Kidney epithelial cell (primary cell): Measurements from ENCODE around the gene TUBA4B. TPM values are rescaled to one million over a fixed set of nuclear protein-coding genes. Genes with fewer than 3 reads are reported as not detected.

ENCODE experiments used
- DNase-seq: peaks from one replicate; pipeline ENCODE4 v3.0.0-alpha.2; 2010; ENCODE audit warnings: low read depth
- H3K27me3 ChIP-seq: 2 replicates; pipeline ENCODE4 v1.6.0; 2011; ENCODE audit warnings: low read length; ENCODE audit not compliant: control insufficient read depth, insufficient read depth
- H3K36me3 ChIP-seq: 2 replicates; pipeline ENCODE4 v1.5.1; 2011; ENCODE audit warnings: low read length; ENCODE audit not compliant: control insufficient read depth, insufficient read depth
- H3K4me3 ChIP-seq: 2 replicates; pipeline ENCODE4 v1.5.1; 2011; ENCODE audit warnings: low read depth, mild to moderate bottlenecking, control low read depth, low read length
- total RNA-seq: library from RNA; depleted of rRNA; stranded (reverse); fragments of >200 nt; gene quantifications from 2 replicates; pipeline ENCODE4 v1.2.3, GENCODE V29; 2015
- TF ChIP-seq, protein P1 (sequence below): IDR thresholded peaks from 2 replicates; pipeline ENCODE4 v1.5.1; 2011; ENCODE audit warnings: mild to moderate bottlenecking, moderate library complexity, low read length, control low read depth, inconsistent platforms; ENCODE audit not compliant: insufficient read depth, poor library complexity, severe bottlenecking

Gene TUBA4B
- total RNA-seq, 1 donor from 2014 or later: not detected

DNA sequence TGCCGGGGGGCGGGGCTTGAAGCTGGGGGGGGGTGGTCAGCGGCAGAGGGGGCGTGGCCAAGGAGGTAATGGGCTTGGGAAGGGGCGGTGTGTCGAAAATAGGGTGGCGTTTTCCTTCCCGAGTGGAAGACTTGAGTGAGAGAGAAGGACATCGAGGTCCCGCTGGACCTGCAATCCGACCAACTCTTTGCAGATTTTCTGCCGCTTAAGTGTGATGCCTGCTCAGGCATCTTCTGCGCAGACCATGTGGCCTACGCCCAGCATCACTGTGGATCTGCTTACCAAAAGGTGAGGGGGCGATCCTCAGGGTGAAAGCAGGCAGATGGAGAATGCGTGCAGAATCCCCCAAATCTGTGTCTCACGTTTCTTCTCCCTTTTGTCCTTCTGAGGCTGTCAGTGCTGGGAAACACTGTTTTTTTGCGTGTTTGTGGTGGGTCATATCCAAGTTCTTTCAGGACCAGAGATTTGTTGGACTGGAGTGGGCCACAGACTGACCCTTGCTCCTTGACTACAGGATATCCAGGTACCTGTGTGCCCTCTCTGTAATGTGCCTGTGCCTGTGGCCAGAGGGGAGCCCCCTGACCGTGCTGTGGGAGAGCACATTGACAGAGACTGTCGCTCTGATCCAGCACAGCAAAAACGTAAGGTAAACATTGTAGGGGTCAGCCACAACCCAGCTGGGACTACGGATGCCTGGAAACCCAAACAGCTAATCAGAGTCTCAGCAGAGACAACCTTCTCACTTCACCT is 45.7 kb upstream of the TUBA4B start:
- no peaks in the 10 kb centered on the region for H3K27me3 ChIP-seq
- no peak for DNase-seq
- peak overlapping the region; percentile 81 for H3K4me3 ChIP-seq
- TF ChIP-seq, protein P1, sequence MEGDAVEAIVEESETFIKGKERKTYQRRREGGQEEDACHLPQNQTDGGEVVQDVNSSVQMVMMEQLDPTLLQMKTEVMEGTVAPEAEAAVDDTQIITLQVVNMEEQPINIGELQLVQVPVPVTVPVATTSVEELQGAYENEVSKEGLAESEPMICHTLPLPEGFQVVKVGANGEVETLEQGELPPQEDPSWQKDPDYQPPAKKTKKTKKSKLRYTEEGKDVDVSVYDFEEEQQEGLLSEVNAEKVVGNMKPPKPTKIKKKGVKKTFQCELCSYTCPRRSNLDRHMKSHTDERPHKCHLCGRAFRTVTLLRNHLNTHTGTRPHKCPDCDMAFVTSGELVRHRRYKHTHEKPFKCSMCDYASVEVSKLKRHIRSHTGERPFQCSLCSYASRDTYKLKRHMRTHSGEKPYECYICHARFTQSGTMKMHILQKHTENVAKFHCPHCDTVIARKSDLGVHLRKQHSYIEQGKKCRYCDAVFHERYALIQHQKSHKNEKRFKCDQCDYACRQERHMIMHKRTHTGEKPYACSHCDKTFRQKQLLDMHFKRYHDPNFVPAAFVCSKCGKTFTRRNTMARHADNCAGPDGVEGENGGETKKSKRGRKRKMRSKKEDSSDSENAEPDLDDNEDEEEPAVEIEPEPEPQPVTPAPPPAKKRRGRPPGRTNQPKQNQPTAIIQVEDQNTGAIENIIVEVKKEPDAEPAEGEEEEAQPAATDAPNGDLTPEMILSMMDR: no peak
- peaks cover 5% of the 10 kb centered on the region for H3K36me3 ChIP-seq

DNA sequence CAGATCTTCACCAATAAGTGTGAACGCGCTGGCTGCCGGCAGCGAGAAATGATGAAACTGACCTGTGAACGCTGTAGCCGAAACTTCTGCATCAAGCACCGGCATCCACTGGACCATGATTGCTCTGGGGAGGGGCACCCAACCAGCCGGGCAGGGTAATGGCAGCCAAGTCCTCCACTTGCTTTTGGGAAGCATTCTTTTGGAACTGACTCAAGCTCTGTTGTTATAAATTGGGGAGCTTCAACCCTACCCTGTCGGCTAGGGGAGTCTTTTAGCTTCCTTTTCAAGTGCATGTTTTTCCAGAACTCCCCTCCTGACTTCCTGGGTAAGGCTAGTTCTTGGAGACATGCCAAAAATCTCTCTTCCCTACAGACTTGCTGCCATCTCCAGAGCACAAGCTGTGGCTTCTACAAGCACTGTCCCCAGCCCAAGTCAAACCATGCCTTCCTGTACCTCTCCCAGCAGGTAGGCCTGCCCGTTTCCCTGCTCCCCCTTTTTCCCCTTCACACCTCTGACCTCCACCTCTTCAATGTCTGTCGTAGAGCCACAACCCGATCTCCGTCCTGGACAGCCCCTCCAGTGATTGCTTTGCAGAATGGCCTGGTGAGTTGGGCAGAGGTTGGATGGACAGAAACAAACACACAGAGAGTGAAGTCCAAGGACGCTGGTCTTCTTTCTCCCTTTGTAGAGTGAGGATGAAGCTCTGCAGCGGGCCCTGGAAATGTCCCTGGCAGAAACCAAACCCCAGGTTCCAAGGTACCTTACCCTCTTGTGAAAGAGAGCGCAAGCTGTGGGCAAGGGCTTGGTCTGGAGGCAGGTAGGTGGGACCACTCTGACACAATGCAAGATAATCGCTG is 44.9 kb upstream of the TUBA4B start:
- H3K27me3 ChIP-seq: no peaks in the 10 kb centered on the region
- TF ChIP-seq, protein P1: no peak
- no peak for DNase-seq
- H3K4me3 ChIP-seq: no peak overlapping the region
- peaks cover 5% of the 10 kb centered on the region for H3K36me3 ChIP-seq

DNA sequence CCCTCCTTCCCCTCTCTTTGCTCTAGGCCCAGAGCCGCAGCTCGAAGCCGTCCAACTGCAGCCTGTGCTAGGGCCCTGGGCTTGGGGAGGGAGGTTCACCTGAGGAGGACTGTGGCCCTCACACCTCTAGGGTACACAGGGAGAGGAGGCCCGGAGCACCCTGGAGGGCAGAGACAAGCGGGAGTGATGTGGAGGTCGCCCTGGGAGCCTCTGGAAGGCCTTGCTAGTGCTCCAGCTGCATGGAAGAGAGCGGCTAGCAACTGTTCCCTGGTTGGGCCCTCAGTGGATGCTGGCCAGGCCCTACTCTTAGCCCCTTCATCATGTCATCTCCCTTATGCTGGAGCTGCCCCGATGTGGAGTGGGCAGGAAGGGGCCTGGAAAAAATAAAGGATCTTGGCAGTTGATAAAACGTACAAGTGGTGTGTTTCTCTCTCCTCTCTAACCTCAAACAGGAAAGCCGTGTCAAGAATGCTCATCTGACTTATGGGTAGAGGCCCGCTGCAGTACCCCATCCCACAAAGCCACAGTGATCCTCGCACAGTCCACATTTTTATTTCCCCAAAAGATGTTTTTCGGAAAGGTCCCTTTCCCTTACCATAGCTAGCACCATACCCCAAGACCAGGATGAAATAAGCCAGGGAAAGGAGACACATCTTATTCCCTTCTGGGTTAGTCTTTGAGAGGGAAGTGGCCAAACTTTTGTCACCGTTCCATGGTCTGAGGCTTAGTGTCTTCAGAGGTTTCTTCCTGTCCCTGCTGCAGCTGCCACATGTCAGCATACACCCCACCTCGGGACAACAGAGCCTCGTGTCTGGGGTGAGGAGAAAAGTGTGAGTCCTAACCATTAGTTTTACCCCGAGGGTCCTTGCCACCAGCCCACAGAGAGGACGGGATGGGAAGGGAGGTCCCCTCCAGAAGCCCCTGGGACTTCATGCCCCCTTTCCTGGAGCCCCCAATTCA is 43.5 kb upstream of the TUBA4B start:
- peaks cover 6% of the 10 kb centered on the region for H3K36me3 ChIP-seq
- H3K4me3 ChIP-seq: no peak overlapping the region
- no peak for DNase-seq
- TF ChIP-seq, protein P1: no peak
- no peaks in the 10 kb centered on the region for H3K27me3 ChIP-seq

DNA sequence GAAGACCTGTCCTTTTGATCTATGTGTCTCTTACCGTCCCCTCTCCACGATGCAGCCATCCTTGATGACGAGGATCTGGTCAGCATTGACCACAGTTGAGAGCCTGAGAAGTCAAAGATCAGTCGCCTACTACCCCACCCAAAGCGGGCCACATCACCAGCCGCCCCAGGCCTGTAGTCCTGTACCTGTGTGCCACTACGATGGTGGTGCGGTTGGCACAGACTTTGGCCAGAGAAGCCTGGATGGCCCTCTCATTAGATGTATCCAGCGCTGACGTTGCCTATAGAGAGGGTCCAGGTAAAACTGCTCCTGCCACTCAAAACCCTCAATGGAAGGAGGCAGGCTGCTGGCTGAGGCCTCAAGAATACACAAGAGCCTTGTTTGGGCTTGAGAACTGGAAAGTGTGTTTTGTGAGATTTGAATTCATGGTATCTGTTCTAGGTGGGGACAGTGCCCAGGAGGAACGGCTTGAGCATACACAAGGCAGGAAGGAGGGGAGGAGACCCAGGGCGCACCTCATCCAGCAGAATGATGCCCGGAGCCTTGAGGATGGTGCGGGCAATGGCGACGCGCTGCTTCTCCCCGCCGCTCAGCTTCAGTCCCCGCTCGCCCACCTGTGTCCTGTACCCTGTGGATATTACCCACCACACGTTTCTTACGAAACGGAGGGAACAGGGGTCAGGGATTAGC is 42.7 kb upstream of the TUBA4B start:
- no peaks in the 10 kb centered on the region for H3K27me3 ChIP-seq
- peaks cover 6% of the 10 kb centered on the region for H3K36me3 ChIP-seq
- TF ChIP-seq, protein P1: no peak
- DNase-seq: no peak
- no peak overlapping the region for H3K4me3 ChIP-seq

DNA sequence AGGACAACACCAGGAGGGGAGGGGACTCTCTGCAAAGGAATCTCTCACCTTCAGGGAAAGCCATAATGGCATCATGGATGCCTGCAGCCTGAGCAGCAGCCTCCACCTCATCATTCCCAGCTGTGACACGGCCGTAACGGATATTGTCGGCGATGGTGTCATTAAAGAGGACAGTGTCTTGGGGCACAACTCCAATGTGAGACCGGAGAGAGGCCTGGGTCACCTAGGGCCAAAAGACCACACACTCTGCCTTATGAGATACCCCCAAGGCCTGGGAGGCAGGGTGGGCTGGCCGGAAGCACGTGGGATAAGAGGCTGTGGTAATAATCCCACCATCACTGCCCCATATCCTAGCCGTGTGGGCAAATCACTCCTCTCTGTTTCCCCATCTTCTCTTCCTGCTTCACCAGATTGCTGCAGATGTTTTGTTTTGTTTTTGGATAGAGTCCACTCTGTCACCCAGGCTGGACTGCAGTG is 42.1 kb upstream of the TUBA4B start:
- no peak for DNase-seq
- Histone ChIP-seq H3K27me3 (no peaks in the 10 kb centered on the region), H3K4me3 (no peak overlapping the region), H3K36me3 (peaks cover 6% of the 10 kb centered on the region)
- TF ChIP-seq, protein P1: no peak
